ENCODE measurements around the gene TICAM1. TPM values are rescaled to one million over a fixed set of nuclear protein-coding genes. Genes with fewer than 3 reads are reported as not detected.

Gene TICAM1
- total and polyA plus RNA-seq, 2 experiments from 2014 or later = 0.32 to 0.38 TPM

- no peak for TF ChIP-seq ETS1 (IDR thresholded peaks at IDR 0.05)
- no peak for TF ChIP-seq EZH2 (IDR thresholded peaks at IDR 0.05; ENCODE audit: low read depth, unreplicated experiment)
- TF ChIP-seq NANOG (IDR thresholded peaks at IDR 0.05; ENCODE audit: borderline replicate concordance) = no peak
- TF ChIP-seq EZH2phosphoT487 (IDR thresholded peaks at IDR 0.05; ENCODE audit: unreplicated experiment) = no peak
- no peak for TF ChIP-seq CREB1 (CRISPR knock-in tag; IDR thresholded peaks at IDR 0.05; ENCODE audit: low read depth)
- TF ChIP-seq STAT1 (IDR thresholded peaks at IDR 0.05; ENCODE audit: unreplicated experiment) = no peak
- no peak for TF ChIP-seq POLR2AphosphoS5 (IDR thresholded peaks at IDR 0.05; ENCODE audit: low read depth)
- TF ChIP-seq, protein P1, sequence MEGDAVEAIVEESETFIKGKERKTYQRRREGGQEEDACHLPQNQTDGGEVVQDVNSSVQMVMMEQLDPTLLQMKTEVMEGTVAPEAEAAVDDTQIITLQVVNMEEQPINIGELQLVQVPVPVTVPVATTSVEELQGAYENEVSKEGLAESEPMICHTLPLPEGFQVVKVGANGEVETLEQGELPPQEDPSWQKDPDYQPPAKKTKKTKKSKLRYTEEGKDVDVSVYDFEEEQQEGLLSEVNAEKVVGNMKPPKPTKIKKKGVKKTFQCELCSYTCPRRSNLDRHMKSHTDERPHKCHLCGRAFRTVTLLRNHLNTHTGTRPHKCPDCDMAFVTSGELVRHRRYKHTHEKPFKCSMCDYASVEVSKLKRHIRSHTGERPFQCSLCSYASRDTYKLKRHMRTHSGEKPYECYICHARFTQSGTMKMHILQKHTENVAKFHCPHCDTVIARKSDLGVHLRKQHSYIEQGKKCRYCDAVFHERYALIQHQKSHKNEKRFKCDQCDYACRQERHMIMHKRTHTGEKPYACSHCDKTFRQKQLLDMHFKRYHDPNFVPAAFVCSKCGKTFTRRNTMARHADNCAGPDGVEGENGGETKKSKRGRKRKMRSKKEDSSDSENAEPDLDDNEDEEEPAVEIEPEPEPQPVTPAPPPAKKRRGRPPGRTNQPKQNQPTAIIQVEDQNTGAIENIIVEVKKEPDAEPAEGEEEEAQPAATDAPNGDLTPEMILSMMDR (conservative IDR thresholded peaks at IDR 0.05; ENCODE audit: low read depth in 2 of 2) = no peak
Measured at GRCh38 chr19:4802711-4803110, 28.8 kb downstream of the TICAM1 start (continued).

GRCh38 chr19:4801085-4801619, 30.4 kb downstream of the TICAM1 start:
- Histone ChIP-seq H3K9me2 (ENCODE audit: insufficient read depth) (no peaks in the 10 kb centered on the region), H3K79me2 (replicated peaks; ENCODE audit: insufficient read depth) (peaks cover 2% of the 10 kb centered on the region; the same call in 1 of the 2 replicates), H3F3A (replicated peaks; ENCODE audit: low read depth) (no peaks in the 10 kb centered on the region), H3K27me3 (ENCODE audit: insufficient read depth) (no peaks in the 10 kb centered on the region), H3K4me2 (no peak overlapping the region), H3K4me1 (ENCODE audit: insufficient read depth) (no peaks in the 10 kb centered on the region), H3K4me3 (no peak overlapping the region), H3K27ac (ENCODE audit: low read depth) (no peak overlapping the region), H4K20me1 (replicated peaks; ENCODE audit: insufficient read depth) (no peaks in the 10 kb centered on the region), H2AFZ (no peak overlapping the region), H3K36me3 (ENCODE audit: insufficient read depth) (no peaks in the 10 kb centered on the region)
- TF ChIP-seq NANOG (IDR thresholded peaks at IDR 0.05; ENCODE audit: borderline replicate concordance) (no peak), ETS1 (IDR thresholded peaks at IDR 0.05) (no peak), ZNF114 (CRISPR knock-in tag; IDR thresholded peaks at IDR 0.05) (no peak), REST (IDR thresholded peaks at IDR 0.05; ENCODE audit: unreplicated experiment) (no peak), EZH2 (IDR thresholded peaks at IDR 0.05; ENCODE audit: low read depth, unreplicated experiment) (no peak)
- H3K4me1 Mint-ChIP-seq = no peaks in the 10 kb centered on the region
- H3K27me3 Mint-ChIP-seq (ENCODE audit: insufficient read depth, low read depth, poor library complexity) = peaks cover 8% of the 10 kb centered on the region
- H3K9me3 Mint-ChIP-seq = peaks cover 7% of the 10 kb centered on the region; the same call in 1 of the 3 replicates
- no peak overlapping the region for H3K4me3 Mint-ChIP-seq
- H3K36me3 Mint-ChIP-seq (ENCODE audit: low read depth) = peaks cover 28% of the 10 kb centered on the region
- ATAC-seq (no peak), DNase-seq (ENCODE audit: low spot score) (no peak)
- no peak overlapping the region for H3K27ac Mint-ChIP-seq

All from GM23338 (cell line).